Measurements from ENCODE around the gene ORAI2. TPM values are rescaled to one million over a fixed set of nuclear protein-coding genes. Genes with fewer than 3 reads are reported as not detected.

Gene ORAI2
- total and polyA plus RNA-seq, 2 of the 13 experiments (the other 11 are each of a cell fraction or from before 2014, with no cell fraction given) = 3.0 to 6.0 TPM

GRCh38 chr7:102387064-102387463 is 46.3 kb upstream of the ORAI2 start:
- no peaks in the 10 kb centered on the region for H3K79me2 ChIP-seq (ENCODE audit: insufficient read depth, low read length)
- TF ChIP-seq CEBPG (CRISPR knock-in tag; IDR thresholded peaks at IDR 0.05) = peak; percentile 25; the same call in 1 of the 2 replicates
- TF ChIP-seq ZNF256 (CRISPR knock-in tag; conservative IDR thresholded peaks at IDR 0.05) = no peak
- no peak for TF ChIP-seq ZSCAN30 (CRISPR knock-in tag; IDR thresholded peaks at IDR 0.05)
- no peak for TF ChIP-seq ZNF747 (CRISPR knock-in tag; IDR thresholded peaks at IDR 0.05; ENCODE audit: borderline replicate concordance)
- TF ChIP-seq CEBPB (IDR thresholded peaks at IDR 0.05; ENCODE audit: borderline replicate concordance, low read depth, low read length) = peak; percentile 52; the same call in 1 of the 2 replicates
- TF ChIP-seq KDM5A (IDR thresholded peaks at IDR 0.05; ENCODE audit: borderline replicate concordance, low read length) = no peak
- no peak for TF ChIP-seq ZNF24 (IDR thresholded peaks at IDR 0.05)
- no peak for TF ChIP-seq YEATS4 (CRISPR knock-in tag; IDR thresholded peaks at IDR 0.05; ENCODE audit: borderline replicate concordance)
- no peak overlapping the region for H3K4me2 ChIP-seq (ENCODE audit: low read depth, low read length)
- CTCF ChIA-PET (ENCODE audit: low intra/inter-chr PET ratio, low total read pairs) = no interaction called here
- BruUV-seq (replicated peaks) = no TSS peak
- no peaks in the 10 kb centered on the region for H3K27me3 ChIP-seq (ENCODE audit: control insufficient read depth in 1 of 2, insufficient read depth in 2 of 2, low read length in 2 of 2)
- intact Hi-C loops (cut with micrococcal nuclease; ENCODE audit: unreplicated experiment) = no loop called here
- H3K9me3 ChIP-seq (ENCODE audit: low read length) = no peaks in the 10 kb centered on the region
- H3K9ac ChIP-seq (ENCODE audit: insufficient read depth, low read depth, low read length) = no peak overlapping the region
- no peak overlapping the region for H2AFZ ChIP-seq (ENCODE audit: low read length)
- H3K27ac ChIP-seq (ENCODE audit: extremely low read length, insufficient read depth, low read length) = no peak overlapping the region
- no peak overlapping the region for H3K4me3 ChIP-seq (replicated peaks in 1 of 3; ENCODE audit: insufficient read depth in 1 of 3, low read depth in 2 of 3, low read length in 3 of 3)
- peaks cover 4% of the 10 kb centered on the region; the same call in 1 of the 2 replicates for H4K20me1 ChIP-seq (ENCODE audit: insufficient read depth, low read length)
- ATAC-seq (no peak), DNase-seq (ENCODE audit: low spot score) (no peak), FAIRE-seq (no peak)
- 97% methylated on average over 4 of the region's 6 CpGs for WGBS (ENCODE audit: low lambda C conversion rate)
- H3K36me3 ChIP-seq (replicated peaks in 1 of 2; ENCODE audit: control insufficient read depth in 1 of 2, insufficient read depth in 2 of 2, low read length in 2 of 2) = peaks cover 8 to 28% of the 10 kb centered on the region in 2 experiments
- in situ Hi-C loops (cut with HindIII; ENCODE audit: extremely low pct_ligation_motif_present, low pct_unique_long_range_greater_than_20kb) = no loop called here
- POLR2A ChIA-PET = no interaction called here
- no peaks in the 10 kb centered on the region for H3K4me1 ChIP-seq (ENCODE audit: insufficient read depth, low read length)

DNA sequence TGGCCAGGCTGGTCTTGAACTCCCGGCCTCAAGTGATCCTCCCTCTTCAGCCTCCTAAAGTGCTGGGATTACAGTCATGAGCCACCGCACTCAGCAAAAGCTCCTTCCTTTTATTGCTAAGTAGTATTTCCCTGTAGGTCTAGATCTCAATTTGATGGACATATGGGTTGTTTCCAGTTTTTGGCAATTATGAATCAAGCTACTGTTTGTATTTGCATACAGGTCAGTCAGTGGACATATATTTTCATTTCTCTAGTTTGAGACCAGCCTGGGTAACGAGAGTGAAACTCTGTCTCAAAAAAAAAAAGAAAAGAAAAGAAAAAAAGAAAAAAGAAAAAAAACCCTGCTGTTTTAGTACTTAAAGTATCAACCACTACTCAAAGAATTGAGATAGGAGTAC is 43.6 kb upstream of the ORAI2 start:
- Histone ChIP-seq H3K27me3 (ENCODE audit: control insufficient read depth in 1 of 2, insufficient read depth in 2 of 2, low read length in 2 of 2) (no peaks in the 10 kb centered on the region), H3K36me3 (replicated peaks in 1 of 2; ENCODE audit: control insufficient read depth in 1 of 2, insufficient read depth in 2 of 2, low read length in 2 of 2) (peaks cover 9 to 27% of the 10 kb centered on the region in 2 experiments), H3K79me2 (ENCODE audit: insufficient read depth, low read length) (no peaks in the 10 kb centered on the region), H4K20me1 (ENCODE audit: insufficient read depth, low read length) (peaks cover 4% of the 10 kb centered on the region; the same call in 1 of the 2 replicates), H3K4me2 (ENCODE audit: low read depth, low read length) (no peak overlapping the region), H3K4me3 (replicated peaks in 1 of 3; ENCODE audit: insufficient read depth in 1 of 3, low read depth in 2 of 3, low read length in 3 of 3) (no peak overlapping the region), H3K27ac (ENCODE audit: extremely low read length, insufficient read depth, low read length) (no peak overlapping the region), H3K9me3 (ENCODE audit: low read length) (no peaks in the 10 kb centered on the region), H2AFZ (ENCODE audit: low read length) (no peak overlapping the region), H3K4me1 (ENCODE audit: insufficient read depth, low read length) (no peaks in the 10 kb centered on the region), H3K9ac (ENCODE audit: insufficient read depth, low read depth, low read length) (no peak overlapping the region)
- FAIRE-seq = no peak
- ChIA-PET POLR2A (no interaction called here), CTCF (ENCODE audit: low intra/inter-chr PET ratio, low total read pairs) (interaction anchor here (2.2 kb wide), 1 partner anchor 111 kb away, joined by 51 read pairs; no protein-coding TSS in a partner anchor)
- in situ Hi-C loops (cut with HindIII; ENCODE audit: extremely low pct_ligation_motif_present, low pct_unique_long_range_greater_than_20kb) (loop anchor here (5.0 kb wide), 1 partner anchor 103 kb away; the partner anchor contains the start of gene SH2B2), intact Hi-C loops (cut with micrococcal nuclease; ENCODE audit: unreplicated experiment) (loop anchor here (2.0 kb wide), 1 partner anchor 111 kb away; no protein-coding TSS in a partner anchor)
- 77% methylated on average over 3 of the region's 3 CpGs for WGBS (ENCODE audit: low lambda C conversion rate)
- no peak for DNase-seq (ENCODE audit: low spot score)
- ATAC-seq = no peak
- no TSS peak for BruUV-seq (replicated peaks)
- TF ChIP-seq ZNF333 (CRISPR knock-in tag; IDR thresholded peaks at IDR 0.05; ENCODE audit: borderline replicate concordance) (no peak), BRCA1 (CRISPR knock-in tag; IDR thresholded peaks at IDR 0.05) (no peak), SIX1 (CRISPR knock-in tag; IDR thresholded peaks at IDR 0.05; ENCODE audit: borderline replicate concordance) (no peak), XBP1 (CRISPR knock-in tag; IDR thresholded peaks at IDR 0.05) (no peak), GTF3A (CRISPR knock-in tag; conservative IDR thresholded peaks at IDR 0.05) (no peak), ZNF724P (CRISPR knock-in tag; IDR thresholded peaks at IDR 0.05; ENCODE audit: borderline replicate concordance) (no peak), ZNF317 (CRISPR knock-in tag; IDR thresholded peaks at IDR 0.05) (no peak), THRA (CRISPR knock-in tag; IDR thresholded peaks at IDR 0.05; ENCODE audit: borderline replicate concordance) (no peak)
- TF ChIP-seq, protein P1, sequence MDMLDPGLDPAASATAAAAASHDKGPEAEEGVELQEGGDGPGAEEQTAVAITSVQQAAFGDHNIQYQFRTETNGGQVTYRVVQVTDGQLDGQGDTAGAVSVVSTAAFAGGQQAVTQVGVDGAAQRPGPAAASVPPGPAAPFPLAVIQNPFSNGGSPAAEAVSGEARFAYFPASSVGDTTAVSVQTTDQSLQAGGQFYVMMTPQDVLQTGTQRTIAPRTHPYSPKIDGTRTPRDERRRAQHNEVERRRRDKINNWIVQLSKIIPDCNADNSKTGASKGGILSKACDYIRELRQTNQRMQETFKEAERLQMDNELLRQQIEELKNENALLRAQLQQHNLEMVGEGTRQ (IDR thresholded peaks at IDR 0.05; ENCODE audit: low read depth, low read length) = no peak
- TF ChIP-seq, protein P1 (CRISPR knock-in tag; IDR thresholded peaks at IDR 0.05; ENCODE audit: borderline replicate concordance) = no peak

Measured in HepG2 (cell line).